Measurements from ENCODE around the gene CCNI2.
A peak's percentile ranks its signal among the peaks of the same experiment; 100 is the strongest.

The CCNI2 gene

GRCh38 chr5:132750471-132751230, 3.4 kb downstream of the CCNI2 start:
- no peak for DNase-seq

- peak; percentile 53 to 61 for DNase-seq
Measured at GRCh38 chr5:132751444-132751843, 4.2 kb downstream of the CCNI2 start.

- DNase-seq, result peak in 1 of 2 experiments; percentile 2
Measured at GRCh38 chr5:132751971-132752580, 4.8 kb downstream of the CCNI2 start.

GRCh38 chr5:132752581-132753125, 5.4 kb downstream of the CCNI2 start:
- DNase-seq, result no peak

- DNase-seq, result peak; percentile 15 to 34
Measured at GRCh38 chr5:132753135-132753987, 6.1 kb downstream of the CCNI2 start.

- peak in 1 of 2 experiments; percentile 2 for DNase-seq
Measured at GRCh38 chr5:132754111-132754510, 6.9 kb downstream of the CCNI2 start.

GRCh38 chr5:132754947-132755346, 7.7 kb downstream of the CCNI2 start:
- peak in 1 of 2 experiments; percentile 1 for DNase-seq

GRCh38 chr5:132756542-132756941, 9.3 kb downstream of the CCNI2 start:
- DNase-seq, result no peak

GRCh38 chr5:132758451-132758850, 11.2 kb downstream of the CCNI2 start:
- DNase-seq, result no peak

- peak in 1 of 2 experiments; percentile 1 for DNase-seq
Measured at GRCh38 chr5:132759114-132760048, 12.2 kb downstream of the CCNI2 start.

- DNase-seq, result peak in 1 of 2 experiments; percentile 1
Measured at GRCh38 chr5:132760049-132760420, 12.8 kb downstream of the CCNI2 start.

GRCh38 chr5:132760601-132761317, 13.5 kb downstream of the CCNI2 start:
- no peak for DNase-seq

- DNase-seq, result no peak
Measured at GRCh38 chr5:132761321-132762240, 14.4 kb downstream of the CCNI2 start.

GRCh38 chr5:132762246-132763000, 15.2 kb downstream of the CCNI2 start:
- DNase-seq, result no peak

GRCh38 chr5:132763181-132764036, 16.2 kb downstream of the CCNI2 start:
- no peak for DNase-seq

- no peak for DNase-seq
Measured at GRCh38 chr5:132764051-132764450, 16.8 kb downstream of the CCNI2 start.

- DNase-seq, result no peak
Measured at GRCh38 chr5:132764671-132765238, 17.5 kb downstream of the CCNI2 start.

Data from activated CD4-positive, alpha-beta T cell treated with anti-CD3 and anti-CD28 coated beads, Interleukin-2, amount 50 U/mL, for 48 hours (primary cell).